A673 (cell line): ENCODE measurements around the gene TSKS. TPM values are rescaled to one million over a fixed set of nuclear protein-coding genes. Genes with fewer than 3 reads are reported as not detected.

ENCODE experiments used
- BruUV-seq: library from RNA; stranded (reverse); fragments of 400-500 nt; replicated peaks from 2 replicates; lab custom pipeline; 2021; lab: Mats Ljungman, UMichigan
- CTCF ChIA-PET: fragments of 300-600 bp; sonication (Branson Sonifier 250); formaldehyde crosslinking; loops from one replicate; lab custom pipeline; 2022; ENCODE audit warnings: antibody characterized with exemption; lab: Charles Lee
- POLR2A ChIA-PET: fragments of 300-600 bp; sonication (Branson Sonifier 250); formaldehyde crosslinking; loops from one replicate; lab custom pipeline; 2022; ENCODE audit warnings: antibody characterized with exemption; ENCODE audit not compliant: low non-redundant PET; lab: Charles Lee
- DNase-seq: peaks from one replicate; pipeline ENCODE4 v3.0.0-alpha.2; 2015; ENCODE audit warnings: low spot score
- H3K27ac ChIP-seq: fragments of 200-600 bp; sonication (generic); 2 replicates; pipeline ENCODE4 v1.5.1; 2016; ENCODE audit warnings: mixed run types, low read depth, mild to moderate bottlenecking, mixed read lengths, antibody characterized with exemption, low read length; ENCODE audit not compliant: poor library complexity, severe bottlenecking
- H3K27me3 ChIP-seq: fragments of 200-600 bp; sonication (generic); replicated peaks from 2 replicates; pipeline ENCODE4 v1.6.1; 2017; ENCODE audit warnings: mixed run types, low read depth, mild to moderate bottlenecking, mixed read lengths, antibody characterized with exemption, low read length; ENCODE audit not compliant: insufficient read depth, poor library complexity
- H3K36me3 ChIP-seq: fragments of 200-600 bp; sonication (generic); 2 replicates; pipeline ENCODE4 v1.6.1; 2016; ENCODE audit warnings: mixed run types, mild to moderate bottlenecking, mixed read lengths, antibody characterized with exemption, low read length; ENCODE audit not compliant: insufficient read depth, poor library complexity, severe bottlenecking
- H3K4me1 ChIP-seq: fragments of 200-600 bp; sonication (generic); 2 replicates; pipeline ENCODE4 v1.6.1; 2017; ENCODE audit warnings: mixed run types, mild to moderate bottlenecking, mixed read lengths, antibody characterized with exemption, low read length; ENCODE audit not compliant: insufficient read depth, poor library complexity, severe bottlenecking
- H3K4me3 ChIP-seq: fragments of 200-600 bp; sonication (generic); 2 replicates; pipeline ENCODE4 v1.5.1; 2016; ENCODE audit warnings: low read depth, mixed run types, mild to moderate bottlenecking, mixed read lengths, low read length; ENCODE audit not compliant: poor library complexity, severe bottlenecking
- H3K9me3 ChIP-seq: fragments of 200-600 bp; sonication (generic); 2 replicates; pipeline ENCODE4 v1.6.1; 2016; ENCODE audit warnings: mixed run types, low read depth, mild to moderate bottlenecking, mixed read lengths, antibody characterized with exemption, low read length; ENCODE audit not compliant: poor library complexity, severe bottlenecking
- CTCF ChIP-seq: fragments of 300-800, 200-600 bp; sonication (generic); conservative IDR thresholded peaks from 2 replicates; pipeline ENCODE4 v1.5.1; 2017; ENCODE audit warnings: low read depth, mild to moderate bottlenecking, antibody characterized with exemption, low read length, moderate library complexity, mixed read lengths
- EZH2 ChIP-seq: fragments of 200-600 bp; sonication (generic); IDR thresholded peaks from 2 replicates; pipeline ENCODE4 v1.6.1; 2017; ENCODE audit warnings: borderline replicate concordance, low read depth, mild to moderate bottlenecking, mixed read lengths, antibody characterized with exemption, low read length; ENCODE audit not compliant: poor library complexity, severe bottlenecking
- intact Hi-C: fragments of 100-400 bp; cut with micrococcal nuclease; formaldehyde crosslinking; loops from one replicate; pipeline ENCODE4 v1.10.0; 2022; ENCODE audit not compliant: unreplicated experiment
- total RNA-seq: library from RNA; stranded (reverse); gene quantifications from 2 replicates; pipeline ENCODE4 v1.2.3, GENCODE V29; 2021

TSKS gene
- total RNA-seq, 1 experiment from 2014 or later: not detected

GRCh38 chr19:49776371-49776764 lies 13.3 kb upstream of the TSKS start:
- BruUV-seq: no TSS peak

DNA sequence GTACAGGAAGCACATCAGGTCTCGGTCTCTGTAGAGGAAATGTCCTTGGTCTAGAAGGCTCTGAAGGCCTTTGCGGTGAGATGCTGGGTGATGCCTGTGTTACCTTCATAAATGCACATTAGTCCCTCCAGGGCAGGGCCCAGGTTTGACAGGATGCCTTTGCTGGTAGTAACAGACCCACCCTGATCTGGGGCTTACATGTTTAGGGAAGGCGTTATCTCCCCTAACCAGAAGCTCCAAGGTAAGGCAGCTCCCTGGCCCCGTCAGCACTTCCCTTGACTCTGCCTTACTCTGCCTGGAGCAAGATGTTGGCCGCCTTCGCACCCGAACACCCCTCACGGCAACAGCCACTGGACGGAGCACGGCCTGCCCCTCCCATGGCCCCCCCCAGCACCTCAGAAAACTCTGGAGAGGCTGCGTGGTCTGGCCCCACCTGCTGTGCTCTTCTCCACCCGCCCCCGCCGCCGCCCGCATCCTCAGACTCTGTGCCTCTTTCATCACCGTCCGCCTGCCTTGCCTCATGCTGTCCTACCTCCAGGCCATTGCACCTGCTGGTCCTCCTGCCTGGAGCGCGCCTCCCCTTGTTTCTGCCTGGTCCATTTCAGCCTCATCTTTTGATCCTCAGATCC lies 12.8 kb upstream of the TSKS start:
- TF ChIP-seq EZH2 (no peak), CTCF (no peak)
- intact Hi-C loops: no loop called here
- Histone ChIP-seq H3K9me3 (no peaks in the 10 kb centered on the region), H3K36me3 (no peaks in the 10 kb centered on the region), H3K4me3 (no peak overlapping the region), H3K4me1 (no peaks in the 10 kb centered on the region), H3K27me3 (no peaks in the 10 kb centered on the region), H3K27ac (no peak overlapping the region)
- POLR2A ChIA-PET: no interaction called here
- CTCF ChIA-PET: no interaction called here
- DNase-seq: no peak
- no TSS peak for BruUV-seq

More at GRCh38 chr19:49776371-49776764, 13.3 kb upstream of the TSKS start:
- no peak overlapping the region for H3K4me3 ChIP-seq
- TF ChIP-seq CTCF (no peak), EZH2 (no peak)
- no peaks in the 10 kb centered on the region for H3K9me3 ChIP-seq
- intact Hi-C loops: no loop called here
- H3K27me3 ChIP-seq: no peaks in the 10 kb centered on the region
- CTCF ChIA-PET: no interaction called here
- no peaks in the 10 kb centered on the region for H3K4me1 ChIP-seq
- H3K27ac ChIP-seq: no peak overlapping the region
- no peak for DNase-seq
- POLR2A ChIA-PET: no interaction called here
- H3K36me3 ChIP-seq: no peaks in the 10 kb centered on the region

DNA sequence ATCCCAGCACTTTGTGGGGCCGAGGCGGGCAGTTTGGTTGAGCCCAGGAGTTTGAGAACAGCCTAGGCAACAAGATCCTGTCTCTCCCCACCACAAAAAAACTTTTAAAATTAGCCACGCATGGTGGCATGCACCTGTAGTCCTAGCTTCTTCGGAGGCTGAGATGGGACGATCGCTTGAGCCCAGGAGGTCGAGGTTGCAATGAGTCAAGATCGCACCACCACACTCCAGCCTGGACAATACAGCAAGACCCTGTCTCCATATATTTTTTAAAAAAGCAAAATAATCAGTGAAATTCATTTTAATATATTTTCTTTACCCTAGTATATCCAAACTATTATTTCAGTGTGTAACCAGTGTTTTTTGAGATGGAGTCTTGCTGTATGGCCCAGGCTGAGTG lies 11.9 kb upstream of the TSKS start:
- Histone ChIP-seq H3K36me3 (no peaks in the 10 kb centered on the region), H3K27ac (no peak overlapping the region), H3K9me3 (no peaks in the 10 kb centered on the region), H3K27me3 (no peaks in the 10 kb centered on the region), H3K4me1 (no peaks in the 10 kb centered on the region), H3K4me3 (no peak overlapping the region)
- ChIA-PET CTCF (no interaction called here), POLR2A (interaction anchor here (0.7 kb wide), 1 partner anchor 152 kb away, joined by 3 read pairs; no protein-coding TSS in a partner anchor)
- intact Hi-C loops: no loop called here
- TF ChIP-seq CTCF (no peak), EZH2 (no peak)
- no peak for DNase-seq
- no TSS peak for BruUV-seq
